KMS-11 (cell line): ENCODE data around the gene GIGYF2.

Source experiments
- H2AFZ ChIP-seq: fragments of 200-600 bp; sonication (generic); 2 replicates; pipeline ENCODE4 v1.6.1; 2016; ENCODE audit warnings: antibody characterized with exemption, mixed run types, low read depth
- H3K27ac ChIP-seq: fragments of 200-600 bp; sonication (generic); 2 replicates; pipeline ENCODE4 v1.6.1; 2016; ENCODE audit warnings: mild to moderate bottlenecking, mixed run types
- H3K27me3 ChIP-seq: fragments of 200-600 bp; sonication (generic); 2 replicates; pipeline ENCODE4 v1.6.1; 2017; ENCODE audit warnings: mild to moderate bottlenecking, low read depth, mixed run types, moderate library complexity; ENCODE audit not compliant: insufficient read depth
- H3K36me3 ChIP-seq: fragments of 200-600 bp; sonication (generic); 2 replicates; pipeline ENCODE4 v1.6.1; 2017; ENCODE audit warnings: mild to moderate bottlenecking, mixed run types; ENCODE audit not compliant: insufficient read depth
- H3K4me1 ChIP-seq: fragments of 200-600 bp; sonication (generic); 2 replicates; pipeline ENCODE4 v1.6.1; 2016; ENCODE audit warnings: mild to moderate bottlenecking, low read depth, mixed run types; ENCODE audit not compliant: poor library complexity, severe bottlenecking
- H3K4me2 ChIP-seq: fragments of 200-600 bp; sonication (generic); 2 replicates; pipeline ENCODE4 v1.7.0; 2016; ENCODE audit warnings: mild to moderate bottlenecking, mixed run types
- H3K4me3 ChIP-seq: fragments of 200-600 bp; sonication (generic); IDR thresholded peaks from 2 replicates; pipeline ENCODE4 v1.6.1; 2017; ENCODE audit warnings: low read depth, low read length, mixed read lengths; ENCODE audit not compliant: insufficient read depth
- H3K79me2 ChIP-seq: fragments of 200-600 bp; sonication (generic); 2 replicates; pipeline ENCODE4 v1.6.1; 2016; ENCODE audit warnings: low read depth, mixed run types; ENCODE audit not compliant: insufficient read depth
- H3K9ac ChIP-seq: fragments of 200-600 bp; sonication (generic); 2 replicates; pipeline ENCODE4 v1.6.1; 2016; ENCODE audit warnings: mild to moderate bottlenecking, mixed run types
- H4K20me1 ChIP-seq: fragments of 200-600 bp; sonication (generic); 2 replicates; pipeline ENCODE4 v1.6.1; 2016; ENCODE audit warnings: mild to moderate bottlenecking, mixed run types; ENCODE audit not compliant: insufficient read depth
- TF ChIP-seq, protein P1 (sequence below): fragments of 200-600 bp; sonication (generic); conservative IDR thresholded peaks from 2 replicates; pipeline ENCODE4 v1.6.1; 2017; ENCODE audit warnings: low read depth, mild to moderate bottlenecking, antibody characterized with exemption, low read length, moderate library complexity, mixed read lengths

GIGYF2 gene

DNA sequence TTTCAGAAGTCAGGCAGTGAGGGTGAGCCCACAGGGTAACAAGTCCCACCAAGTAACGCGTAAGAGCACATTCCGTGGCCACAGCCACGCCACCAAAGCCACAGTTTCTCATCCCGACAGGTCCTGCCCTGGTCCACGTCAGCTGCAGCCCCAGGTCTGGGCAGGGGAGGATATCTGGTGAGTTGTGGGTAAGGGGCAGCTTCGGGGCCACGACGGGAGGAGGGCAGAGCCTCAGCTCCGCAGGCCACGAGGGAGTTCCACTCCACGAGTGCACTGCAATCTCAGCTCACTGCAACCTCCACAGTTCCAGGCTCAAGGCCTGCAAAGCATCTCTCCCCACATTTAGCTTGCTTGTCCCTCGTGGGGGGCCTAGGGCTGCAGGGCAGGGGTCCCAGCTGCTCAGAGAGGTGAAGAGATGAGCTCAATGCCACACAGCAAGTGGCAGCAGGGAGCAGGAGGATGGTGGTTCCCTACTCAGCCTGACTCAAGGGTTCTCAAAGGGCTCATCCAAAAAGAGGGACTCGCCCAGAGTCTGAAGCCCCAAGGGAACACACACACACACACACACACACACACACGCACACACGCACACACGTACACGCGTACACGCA, 185.5 kb downstream of the GIGYF2 start:
- no peak overlapping the region for H3K9ac ChIP-seq
- no peak overlapping the region for H2AFZ ChIP-seq
- H3K79me2 ChIP-seq: no peaks in the 10 kb centered on the region
- no peaks in the 10 kb centered on the region for H3K36me3 ChIP-seq
- no peak overlapping the region for H3K27ac ChIP-seq
- no peaks in the 10 kb centered on the region for H3K27me3 ChIP-seq
- H3K4me2 ChIP-seq: no peak overlapping the region
- no peaks in the 10 kb centered on the region for H3K4me1 ChIP-seq
- H3K4me3 ChIP-seq: no peak overlapping the region
- H4K20me1 ChIP-seq: no peaks in the 10 kb centered on the region
- TF ChIP-seq, protein P1, sequence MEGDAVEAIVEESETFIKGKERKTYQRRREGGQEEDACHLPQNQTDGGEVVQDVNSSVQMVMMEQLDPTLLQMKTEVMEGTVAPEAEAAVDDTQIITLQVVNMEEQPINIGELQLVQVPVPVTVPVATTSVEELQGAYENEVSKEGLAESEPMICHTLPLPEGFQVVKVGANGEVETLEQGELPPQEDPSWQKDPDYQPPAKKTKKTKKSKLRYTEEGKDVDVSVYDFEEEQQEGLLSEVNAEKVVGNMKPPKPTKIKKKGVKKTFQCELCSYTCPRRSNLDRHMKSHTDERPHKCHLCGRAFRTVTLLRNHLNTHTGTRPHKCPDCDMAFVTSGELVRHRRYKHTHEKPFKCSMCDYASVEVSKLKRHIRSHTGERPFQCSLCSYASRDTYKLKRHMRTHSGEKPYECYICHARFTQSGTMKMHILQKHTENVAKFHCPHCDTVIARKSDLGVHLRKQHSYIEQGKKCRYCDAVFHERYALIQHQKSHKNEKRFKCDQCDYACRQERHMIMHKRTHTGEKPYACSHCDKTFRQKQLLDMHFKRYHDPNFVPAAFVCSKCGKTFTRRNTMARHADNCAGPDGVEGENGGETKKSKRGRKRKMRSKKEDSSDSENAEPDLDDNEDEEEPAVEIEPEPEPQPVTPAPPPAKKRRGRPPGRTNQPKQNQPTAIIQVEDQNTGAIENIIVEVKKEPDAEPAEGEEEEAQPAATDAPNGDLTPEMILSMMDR: no peak

DNA sequence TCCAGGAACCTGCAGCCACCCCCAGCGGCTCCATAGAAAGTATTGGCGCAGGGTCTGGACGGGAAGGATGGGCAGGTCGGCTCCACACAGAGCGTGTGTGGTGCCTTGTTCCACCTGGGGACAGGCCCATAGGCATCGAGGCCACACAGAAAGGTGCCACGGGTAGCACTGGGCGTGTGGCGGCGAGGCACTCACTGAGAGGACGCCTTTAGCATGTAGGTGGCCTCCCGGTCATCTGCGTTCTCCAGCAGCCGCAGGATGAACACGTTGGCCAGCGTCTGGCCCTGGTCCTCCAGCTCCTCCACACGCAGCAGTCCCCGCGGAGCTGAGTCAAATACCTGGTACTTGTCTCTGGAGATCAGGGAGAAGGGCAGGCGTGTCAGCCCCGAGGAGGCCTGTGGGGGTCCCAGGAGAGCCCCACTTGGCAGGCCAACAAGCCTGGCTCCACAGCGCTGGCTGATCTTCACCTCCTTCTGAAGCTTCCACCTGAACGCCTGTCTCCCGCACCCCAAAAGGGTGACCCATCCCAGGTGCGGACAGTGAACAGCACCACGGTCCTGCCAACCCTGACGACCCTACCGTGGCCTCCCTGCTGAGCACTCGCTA, 186.1 kb downstream of the GIGYF2 start:
- TF ChIP-seq, protein P1: no peak
- H3K4me3 ChIP-seq: no peak overlapping the region
- H3K4me2 ChIP-seq: no peak overlapping the region
- no peaks in the 10 kb centered on the region for H3K36me3 ChIP-seq
- H3K27ac ChIP-seq: no peak overlapping the region
- H3K79me2 ChIP-seq: no peaks in the 10 kb centered on the region
- H3K9ac ChIP-seq: no peak overlapping the region
- no peaks in the 10 kb centered on the region for H4K20me1 ChIP-seq
- no peak overlapping the region for H2AFZ ChIP-seq
- no peaks in the 10 kb centered on the region for H3K4me1 ChIP-seq
- no peaks in the 10 kb centered on the region for H3K27me3 ChIP-seq

DNA sequence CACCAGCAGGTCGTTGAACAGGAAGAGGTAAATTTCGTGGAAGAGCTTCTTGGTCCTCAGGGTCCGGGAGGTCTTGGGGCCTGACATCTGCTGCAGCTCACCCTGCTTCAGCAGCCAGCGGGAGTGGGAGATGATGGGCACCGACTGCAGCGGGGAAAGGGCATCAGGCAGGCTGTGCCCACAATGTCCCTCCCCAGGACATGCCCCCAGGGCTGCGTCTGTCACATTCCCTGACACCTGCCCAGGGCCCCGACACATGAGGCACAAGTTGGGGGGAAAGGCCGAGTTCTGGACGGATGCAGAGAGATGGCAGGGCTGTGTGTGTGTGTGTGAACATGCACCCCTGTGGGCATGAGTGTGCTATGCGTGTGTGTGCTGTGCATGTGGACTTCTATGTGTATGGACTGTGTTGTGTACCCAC, 186.9 kb downstream of the GIGYF2 start:
- H3K27ac ChIP-seq: no peak overlapping the region
- H3K9ac ChIP-seq: no peak overlapping the region
- H2AFZ ChIP-seq: no peak overlapping the region
- H4K20me1 ChIP-seq: no peaks in the 10 kb centered on the region
- H3K4me3 ChIP-seq: no peak overlapping the region
- no peak overlapping the region for H3K4me2 ChIP-seq
- no peaks in the 10 kb centered on the region for H3K4me1 ChIP-seq
- no peaks in the 10 kb centered on the region for H3K79me2 ChIP-seq
- no peaks in the 10 kb centered on the region for H3K27me3 ChIP-seq
- no peaks in the 10 kb centered on the region for H3K36me3 ChIP-seq
- TF ChIP-seq, protein P1: no peak

DNA sequence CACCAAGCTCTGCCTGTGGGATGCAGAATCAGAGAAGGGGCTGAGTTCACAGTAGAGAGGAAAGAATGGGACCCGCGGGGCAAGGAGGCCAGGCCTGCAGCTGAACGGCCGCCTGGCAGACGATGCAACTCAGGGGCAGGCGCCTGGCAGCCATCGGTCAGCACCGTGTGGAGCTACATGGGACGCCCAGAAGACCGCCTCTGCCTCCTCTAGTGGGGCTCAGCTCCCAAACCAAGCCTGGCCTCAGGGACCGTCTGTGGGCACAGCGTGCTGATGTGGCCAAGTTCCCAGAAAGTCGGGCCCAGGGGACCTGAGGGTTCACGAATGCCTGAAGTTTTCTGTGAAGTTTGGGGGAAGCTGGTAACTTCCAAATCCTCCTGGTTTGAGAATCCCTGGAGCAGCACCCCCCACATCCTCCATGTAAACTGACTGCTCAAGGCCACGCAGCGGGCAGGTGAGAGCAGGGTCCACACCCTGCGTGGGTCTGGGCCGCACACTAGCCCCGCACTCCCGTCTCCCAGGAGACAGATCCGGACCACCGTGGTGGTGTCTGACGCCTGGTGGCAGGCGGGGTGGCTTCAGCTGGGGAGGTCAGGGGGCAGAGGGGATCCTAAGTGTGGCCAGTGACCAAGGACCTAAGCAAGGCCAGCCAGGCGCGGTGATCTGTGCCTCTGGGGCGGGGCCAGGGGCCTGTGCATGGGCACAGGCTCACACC, 187.6 kb downstream of the GIGYF2 start:
- no peak overlapping the region for H3K27ac ChIP-seq
- no peak overlapping the region for H3K4me2 ChIP-seq
- TF ChIP-seq, protein P1: no peak
- no peak overlapping the region for H3K9ac ChIP-seq
- H4K20me1 ChIP-seq: no peaks in the 10 kb centered on the region
- H3K36me3 ChIP-seq: no peaks in the 10 kb centered on the region
- H3K27me3 ChIP-seq: no peaks in the 10 kb centered on the region
- H3K4me1 ChIP-seq: no peaks in the 10 kb centered on the region
- H3K4me3 ChIP-seq: no peak overlapping the region
- no peak overlapping the region for H2AFZ ChIP-seq
- no peaks in the 10 kb centered on the region for H3K79me2 ChIP-seq
